Hematopoietic multipotent progenitor cell (in vitro differentiated cells): Measurements from ENCODE around the gene SPEM3. TPM values are rescaled to one million over a fixed set of nuclear protein-coding genes. Genes with fewer than 3 reads are reported as not detected.

Source experiments
- DNase-seq, 3 donors: peaks; one replicate each; pipeline ENCODE4 v3.0.0-alpha.2; 2011 to 2015; ENCODE audit warnings: low read depth in 2 of 3, low spot score in 2 of 3
- total RNA-seq: library from RNA; depleted of rRNA; stranded (reverse); fragments of >200 nt; gene quantifications from one replicate; pipeline ENCODE4 v1.2.3, GENCODE V29; 2012

Gene SPEM3
- total RNA-seq, 1 donor, result not detected

GRCh38 chr17:7419819-7420610 is 8.6 kb upstream of the SPEM3 start, which contains the start of gene SPEM1:
Gene SPEM1 (plus strand): TSS chr17:7420324. CDS start chr17:7420385, 61 bp downstream.
- DNase-seq, result no peak

- no peak for DNase-seq
Observed at GRCh38 chr17:7421186-7421585, 7.5 kb upstream of the SPEM3 start.

GRCh38 chr17:7423679-7424078 is 5.0 kb upstream of the SPEM3 start:
- no peak for DNase-seq

GRCh38 chr17:7425316-7425715 is 3.3 kb upstream of the SPEM3 start, which contains the start of gene SPEM2:
Gene SPEM2 (plus strand): TSS chr17:7425616. CDS start chr17:7425689, 73 bp downstream.
- DNase-seq, result no peak

GRCh38 chr17:7425756-7426155 is 2.9 kb upstream of the SPEM3 start:
- DNase-seq, result no peak

- no peak for DNase-seq
Observed at GRCh38 chr17:7426203-7426863, 2.3 kb upstream of the SPEM3 start.

- DNase-seq, result no peak
Observed at GRCh38 chr17:7426896-7427489, 1.7 kb upstream of the SPEM3 start.

- no peak for DNase-seq
Observed at GRCh38 chr17:7427549-7427948, 1.1 kb upstream of the SPEM3 start.

- DNase-seq, result no peak
Observed at GRCh38 chr17:7429722-7430121, 1.1 kb downstream of the SPEM3 start.

GRCh38 chr17:7431231-7431630 is 2.6 kb downstream of the SPEM3 start:
- DNase-seq, result no peak

GRCh38 chr17:7432296-7432695 is 3.6 kb downstream of the SPEM3 start:
- DNase-seq, result no peak

GRCh38 chr17:7435676-7436555 is 7.3 kb downstream of the SPEM3 start:
- peak in 2 of 3 donors; percentile 75 to 77 for DNase-seq

GRCh38 chr17:7436556-7437368 is 8.1 kb downstream of the SPEM3 start:
- peak; percentile 71 to 85 (median 85) for DNase-seq

GRCh38 chr17:7437369-7437863 is 8.8 kb downstream of the SPEM3 start:
- DNase-seq, result no peak

GRCh38 chr17:7437950-7438614 is 9.4 kb downstream of the SPEM3 start:
- peak in 2 of 3 donors; percentile 57 to 61 for DNase-seq

- no peak for DNase-seq
Observed at GRCh38 chr17:7438656-7439460, 10.2 kb downstream of the SPEM3 start.

- no peak for DNase-seq
Observed at GRCh38 chr17:7439462-7440112, 10.9 kb downstream of the SPEM3 start, which contains the start of gene FGF11. Gene FGF11 (plus strand): TSS chr17:7439512. CDS start chr17:7439621, 109 bp downstream.
